AG09319 (cell line): Measurements from ENCODE around the gene IFITM1.

Source experiments
- DNase-seq: peaks from one replicate; pipeline ENCODE4 v3.0.0-alpha.2; 2010; ENCODE audit warnings: low read depth; ENCODE audit errors: extremely low read depth
- TF ChIP-seq, protein P1 (sequence below): IDR thresholded peaks from 2 replicates; pipeline ENCODE4 v1.5.1; 2011; ENCODE audit warnings: low read depth, mild to moderate bottlenecking, inconsistent platforms, low read length, moderate library complexity

The IFITM1 gene

DNA sequence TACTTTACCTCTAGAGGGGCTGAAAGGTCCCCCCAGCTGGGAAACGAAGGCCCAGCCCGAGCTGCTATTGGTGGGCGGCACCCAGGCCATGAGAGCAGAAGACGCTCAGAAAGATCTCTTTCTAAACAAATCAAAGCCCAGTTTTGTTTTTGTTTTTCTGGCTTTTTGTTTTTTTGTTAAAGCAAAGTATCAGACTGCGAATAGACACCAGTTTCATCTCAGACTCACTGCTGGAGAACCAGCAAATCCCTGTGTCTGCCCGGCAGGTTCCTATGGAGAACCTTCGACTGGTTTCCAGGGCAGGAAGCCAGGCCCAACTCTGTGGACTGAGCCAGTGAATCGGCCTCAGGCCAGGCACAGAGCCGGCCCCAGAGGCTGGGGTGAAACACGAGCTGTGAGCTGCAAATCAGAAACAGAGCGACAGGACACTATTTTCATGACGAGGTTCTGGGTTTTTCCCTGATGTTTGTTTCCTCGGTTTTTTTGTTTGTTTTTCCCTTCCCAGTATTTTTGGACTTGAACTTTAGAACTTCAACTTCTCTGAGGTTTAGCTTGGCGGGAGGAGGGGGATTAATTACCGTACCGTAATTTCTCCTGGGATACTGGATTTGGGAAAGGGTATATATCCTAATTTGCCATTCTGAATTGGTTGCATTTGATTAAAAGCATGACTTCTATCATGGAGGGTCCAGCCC is 39.5 kb downstream of the IFITM1 start:
- TF ChIP-seq, protein P1, sequence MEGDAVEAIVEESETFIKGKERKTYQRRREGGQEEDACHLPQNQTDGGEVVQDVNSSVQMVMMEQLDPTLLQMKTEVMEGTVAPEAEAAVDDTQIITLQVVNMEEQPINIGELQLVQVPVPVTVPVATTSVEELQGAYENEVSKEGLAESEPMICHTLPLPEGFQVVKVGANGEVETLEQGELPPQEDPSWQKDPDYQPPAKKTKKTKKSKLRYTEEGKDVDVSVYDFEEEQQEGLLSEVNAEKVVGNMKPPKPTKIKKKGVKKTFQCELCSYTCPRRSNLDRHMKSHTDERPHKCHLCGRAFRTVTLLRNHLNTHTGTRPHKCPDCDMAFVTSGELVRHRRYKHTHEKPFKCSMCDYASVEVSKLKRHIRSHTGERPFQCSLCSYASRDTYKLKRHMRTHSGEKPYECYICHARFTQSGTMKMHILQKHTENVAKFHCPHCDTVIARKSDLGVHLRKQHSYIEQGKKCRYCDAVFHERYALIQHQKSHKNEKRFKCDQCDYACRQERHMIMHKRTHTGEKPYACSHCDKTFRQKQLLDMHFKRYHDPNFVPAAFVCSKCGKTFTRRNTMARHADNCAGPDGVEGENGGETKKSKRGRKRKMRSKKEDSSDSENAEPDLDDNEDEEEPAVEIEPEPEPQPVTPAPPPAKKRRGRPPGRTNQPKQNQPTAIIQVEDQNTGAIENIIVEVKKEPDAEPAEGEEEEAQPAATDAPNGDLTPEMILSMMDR = no peak
- DNase-seq = peak; percentile 91

DNA sequence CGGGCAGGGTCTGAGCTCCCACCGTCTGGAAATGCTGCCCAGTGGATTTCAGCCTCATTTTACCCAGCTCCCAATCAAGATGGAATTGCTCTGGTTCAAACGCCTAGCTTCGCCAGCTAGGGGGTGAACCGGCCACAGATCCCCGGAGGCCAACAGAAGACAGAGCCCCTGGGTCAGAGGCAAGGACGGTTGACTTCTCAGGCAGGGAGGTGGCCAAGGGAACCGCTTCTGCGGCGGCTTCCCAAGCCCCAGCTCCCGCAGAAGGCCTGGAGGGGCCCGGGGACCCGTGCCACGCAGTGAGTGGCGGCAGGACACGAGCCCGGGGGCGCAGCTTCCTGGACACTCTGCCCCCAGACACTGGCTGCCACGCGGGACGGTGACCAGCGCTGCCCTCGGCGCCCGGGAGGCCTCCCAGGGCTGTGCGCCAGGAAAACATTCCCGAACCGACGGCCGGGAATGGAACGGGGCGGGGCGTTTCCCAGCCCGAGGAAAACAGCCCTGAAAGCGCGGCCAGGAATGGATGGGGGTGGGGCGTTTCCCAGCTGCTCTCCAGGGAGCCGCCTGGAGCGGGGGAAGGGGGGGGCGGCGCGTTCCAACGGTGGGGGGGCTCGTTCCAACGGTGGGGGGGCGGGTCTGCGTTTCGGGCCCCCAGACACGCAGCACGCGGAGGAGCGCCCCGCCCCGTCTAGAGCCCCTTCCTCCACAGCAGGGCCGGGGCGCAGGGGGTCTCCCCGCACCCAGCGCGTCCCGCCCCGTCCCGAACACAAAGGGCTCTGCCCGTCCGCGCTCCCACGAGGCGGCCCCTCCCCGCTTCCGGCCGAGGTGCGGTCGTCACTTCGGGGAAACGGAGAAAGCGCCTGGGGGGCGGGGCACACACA is 42.0 kb downstream of the IFITM1 start:
- DNase-seq = peak; percentile 97
- TF ChIP-seq, protein P1 = no peak

DNA sequence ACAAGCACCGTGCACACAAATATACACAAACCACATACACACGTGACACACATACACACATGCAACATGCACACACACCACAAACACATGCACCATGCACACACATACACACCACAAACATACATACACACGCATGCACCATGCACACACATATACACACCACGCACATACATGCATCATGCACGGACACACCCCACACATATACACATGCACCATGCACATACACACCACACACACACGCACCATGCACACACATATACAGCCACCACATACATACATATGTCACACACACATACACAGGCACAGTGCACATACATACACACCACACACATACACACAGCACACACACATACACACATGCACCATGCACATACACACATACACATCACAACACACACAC is 42.8 kb downstream of the IFITM1 start:
- DNase-seq = no peak
- TF ChIP-seq, protein P1 = no peak

DNA sequence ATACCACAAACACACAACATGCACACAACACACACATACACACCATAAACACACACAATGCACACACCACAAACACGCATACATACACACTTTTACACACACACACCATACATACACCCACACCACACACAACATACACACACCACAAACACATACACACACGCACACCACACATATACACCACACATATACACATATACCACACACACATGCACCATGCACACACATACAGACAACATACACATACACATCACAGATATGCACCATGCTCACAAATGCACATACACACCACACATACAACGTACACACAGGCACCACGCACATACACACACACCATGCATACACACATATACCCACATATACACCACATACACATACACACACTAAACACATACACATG is 43.7 kb downstream of the IFITM1 start:
- DNase-seq = no peak
- TF ChIP-seq, protein P1 = no peak

DNA sequence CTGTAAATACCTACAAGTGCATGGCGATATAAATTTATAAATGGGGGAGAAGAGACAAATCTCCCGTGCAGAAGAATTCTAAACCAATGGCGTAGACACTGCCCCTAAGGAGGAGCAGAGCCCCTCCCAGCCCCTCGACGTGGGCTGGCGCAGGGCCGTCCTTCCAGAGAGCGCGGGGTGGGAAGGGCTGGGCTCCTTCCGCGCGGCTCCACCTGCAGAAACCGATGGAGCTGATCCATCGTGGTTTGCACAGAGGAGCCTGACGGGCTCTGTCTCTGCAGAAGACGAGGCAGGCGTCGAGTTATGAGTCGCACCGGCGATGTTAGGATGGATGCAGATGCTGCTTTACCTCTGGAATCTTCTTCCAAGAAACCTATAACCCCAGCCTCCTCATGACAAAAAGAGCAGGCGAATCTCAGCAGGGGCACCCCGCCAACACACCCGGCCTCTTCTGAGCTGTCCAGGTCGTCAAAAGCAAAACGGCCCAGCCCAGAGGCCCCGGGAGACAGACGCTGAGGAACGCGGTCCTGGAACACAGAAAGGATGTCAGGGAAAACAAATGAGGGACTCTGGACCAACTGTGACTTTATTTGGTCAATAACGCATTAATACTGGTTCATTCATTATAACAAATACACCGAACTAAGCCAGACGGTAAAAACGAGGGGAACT is 44.4 kb downstream of the IFITM1 start:
- no peak for DNase-seq
- TF ChIP-seq, protein P1 = no peak

DNA sequence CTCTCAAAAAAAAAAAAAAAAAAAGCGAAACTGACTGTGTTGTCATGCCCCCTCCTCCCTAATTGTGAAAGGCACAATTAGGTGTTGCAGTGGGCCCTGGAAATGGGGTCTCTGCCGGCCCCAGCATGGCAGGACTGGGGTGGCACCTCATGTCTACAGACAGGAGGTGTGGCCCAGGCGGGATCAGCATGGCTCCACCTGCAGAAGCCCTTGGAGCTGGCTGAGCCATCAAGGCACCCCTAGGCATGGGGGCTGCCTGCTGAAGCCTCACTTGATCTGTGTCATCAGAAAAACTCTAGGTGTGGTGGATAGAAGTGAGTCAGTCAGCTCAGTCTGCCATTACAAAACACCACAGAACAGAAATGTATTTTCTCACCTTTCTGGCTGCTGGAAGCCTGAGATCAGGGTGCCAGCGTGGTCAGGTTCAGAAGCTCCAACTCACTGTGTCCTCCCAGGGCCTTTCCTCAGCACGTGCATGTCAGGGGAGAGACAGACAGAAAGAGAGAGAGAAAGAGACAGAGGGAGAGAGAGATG is 45.4 kb downstream of the IFITM1 start:
- TF ChIP-seq, protein P1 = no peak
- DNase-seq = no peak
